ENCODE results near the gene ATP6AP2.

ATP6AP2 gene

DNA sequence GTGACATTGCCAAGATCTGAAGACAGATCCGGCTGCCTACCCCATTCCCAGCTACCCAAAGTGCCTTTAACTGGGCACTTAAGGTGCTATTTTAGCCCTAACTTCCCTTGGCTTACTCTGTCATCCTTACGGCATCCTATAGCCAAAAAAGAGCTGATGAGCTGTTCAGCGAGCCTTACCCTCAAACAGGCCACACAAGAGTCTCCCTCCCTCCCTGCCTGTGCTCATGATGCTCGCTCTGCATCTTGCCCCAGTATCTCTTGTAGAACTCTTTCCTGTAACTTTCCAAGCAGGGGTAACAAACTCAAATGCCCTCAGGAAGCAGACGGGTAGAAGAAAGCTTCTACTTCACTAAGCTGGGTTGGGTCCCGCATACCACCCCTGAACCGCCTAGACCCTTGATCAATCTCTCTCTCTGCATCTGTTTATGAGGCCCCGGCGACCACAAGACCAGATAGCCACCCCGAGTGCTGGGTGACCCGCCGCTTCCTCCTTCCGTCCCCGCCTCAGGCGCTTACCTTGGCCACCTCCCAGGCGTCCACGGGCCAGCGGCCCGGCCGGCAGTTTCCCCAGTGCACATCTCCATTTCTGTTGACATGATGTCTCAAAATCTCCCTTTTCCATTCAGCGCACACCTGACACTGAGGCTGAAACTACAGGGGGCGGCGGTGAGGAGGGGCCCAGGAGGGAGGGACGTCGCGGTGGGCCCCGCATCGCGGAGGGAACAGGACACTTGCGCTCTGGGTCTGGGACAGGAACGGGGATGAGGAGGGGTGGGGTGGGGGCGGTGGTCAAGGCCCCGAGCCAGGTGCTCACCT lies 65.9 kb downstream of the ATP6AP2 start:
- DNase-seq = peak; percentile 34

GRCh38 chrX:40647307-40648197 lies 66.8 kb downstream of the ATP6AP2 start, which contains the start of gene CXorf38:
CXorf38 (minus strand) TSS chrX:40647561; CDS start chrX:40647520, 41 bp downstream.
- peak; percentile 93 for DNase-seq

DNA sequence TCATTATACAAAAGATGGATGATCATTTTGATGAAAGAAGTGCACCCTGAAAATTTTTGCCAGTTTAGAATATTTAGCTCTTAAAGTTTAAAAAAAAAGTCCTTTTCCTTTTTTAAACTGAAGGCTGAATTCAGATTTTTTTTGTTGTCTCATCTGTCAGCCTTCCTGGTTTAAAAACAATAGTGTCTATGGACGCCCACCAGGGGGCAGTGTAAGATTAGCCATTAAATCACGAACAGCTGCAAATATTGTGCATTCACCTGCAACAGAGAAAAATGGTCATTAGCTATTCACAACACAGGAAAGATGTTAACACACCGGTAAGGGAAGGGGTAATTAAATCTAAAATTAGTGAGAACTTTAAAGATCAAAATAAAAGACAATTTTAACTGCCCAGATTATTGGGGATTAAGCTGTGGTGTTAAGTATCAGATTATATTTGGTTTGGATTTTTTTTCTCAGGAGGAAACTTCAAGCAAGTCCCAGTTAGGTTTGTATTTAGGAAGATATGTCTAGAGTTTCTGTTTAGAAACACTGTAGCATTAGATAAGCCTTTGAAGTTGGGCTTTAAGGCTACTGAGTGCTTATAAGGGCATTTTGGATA lies 71.0 kb downstream of the ATP6AP2 start:
- DNase-seq = no peak

DNA sequence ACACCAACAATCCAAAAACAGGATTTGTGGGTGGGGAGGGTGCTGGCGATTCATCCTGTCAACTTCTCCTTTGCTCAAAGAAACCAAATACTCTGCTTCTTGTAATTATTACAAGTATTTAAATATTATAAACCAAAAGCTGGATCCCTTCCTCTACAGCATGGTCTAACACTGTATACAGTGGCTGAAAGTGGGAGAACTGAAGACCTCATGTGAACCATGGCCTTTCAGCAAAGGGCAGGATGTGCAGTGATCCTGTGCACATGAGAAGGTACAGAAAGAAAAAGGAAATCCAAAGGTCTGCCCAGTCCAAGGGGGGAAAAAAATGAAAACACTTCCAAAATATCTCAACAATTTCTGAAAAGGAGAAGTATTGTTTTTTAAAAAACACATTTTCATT lies 71.9 kb downstream of the ATP6AP2 start:
- no peak for DNase-seq

- no peak for DNase-seq
Measured at GRCh38 chrX:40653535-40653934, 72.8 kb downstream of the ATP6AP2 start.
